PC-3 (cell line): ENCODE results near the gene CLEC16A. TPM values are rescaled to one million over a fixed set of nuclear protein-coding genes. Genes with fewer than 3 reads are reported as not detected.

Experiments used
- ATAC-seq: fragments of 200-7000 bp; cut with Tn5 transposase; 2 replicates; pipeline ENCODE4 v1.9.1; 2020; ENCODE audit warnings: mild to moderate bottlenecking, moderate library complexity
- BruUV-seq: library from RNA; stranded (reverse); fragments of 400-500 nt; replicated peaks from 2 replicates; lab custom pipeline; 2021; lab: Mats Ljungman, UMichigan
- CTCF ChIA-PET: fragments of 300-600 bp; sonication (Branson Sonifier 250); formaldehyde crosslinking; loops from one replicate; lab custom pipeline; 2022; ENCODE audit warnings: antibody characterized with exemption; lab: Charles Lee
- POLR2A ChIA-PET: fragments of 300-600 bp; sonication (Branson Sonifier 250); formaldehyde crosslinking; loops from one replicate; lab custom pipeline; 2022; ENCODE audit warnings: antibody characterized with exemption; ENCODE audit not compliant: unreplicated experiment; lab: Charles Lee
- DNase-seq: peaks from one replicate; pipeline ENCODE4 v3.0.0-alpha.2; 2015
- H2AFZ ChIP-seq: fragments of 300-600 bp; sonication (generic); 2 replicates; pipeline ENCODE4 v1.6.0; 2016; ENCODE audit warnings: antibody characterized with exemption, low read length
- H3F3A ChIP-seq: fragments of 300-600 bp; sonication (generic); one replicate; pipeline ENCODE4 v1.6.0; 2017; ENCODE audit warnings: antibody characterized with exemption, low read length, control low read depth, mild to moderate bottlenecking; ENCODE audit not compliant: unreplicated experiment
- H3K27ac ChIP-seq: fragments of 300-600 bp; sonication (generic); 2 replicates; pipeline ENCODE4 v1.5.1; 2016; ENCODE audit warnings: mild to moderate bottlenecking, low read length
- H3K27me3 ChIP-seq: fragments of 300-600 bp; sonication (generic); 2 replicates; pipeline ENCODE4 v1.6.1; 2016; ENCODE audit warnings: low read length, mixed read lengths
- H3K36me3 ChIP-seq: fragments of 300-600 bp; sonication (generic); 2 replicates; pipeline ENCODE4 v1.6.1; 2016; ENCODE audit warnings: low read depth, mixed run types, low read length, mixed read lengths
- H3K4me1 ChIP-seq: fragments of 300-600 bp; sonication (generic); 2 replicates; pipeline ENCODE4 v1.5.1; 2016; ENCODE audit warnings: low read length; ENCODE audit not compliant: insufficient read depth
- H3K4me2 ChIP-seq: fragments of 300-600 bp; sonication (generic); 2 replicates; pipeline ENCODE4 v1.6.0; 2016; ENCODE audit warnings: low read length
- H3K4me3 ChIP-seq: fragments of 300-600 bp; sonication (generic); 2 replicates; pipeline ENCODE4 v1.5.1; 2016; ENCODE audit warnings: mild to moderate bottlenecking, low read length, mixed read lengths
- H3K79me2 ChIP-seq: fragments of 300-600 bp; sonication (generic); 2 replicates; pipeline ENCODE4 v1.6.1; 2017; ENCODE audit warnings: low read length, mixed read lengths
- H3K9ac ChIP-seq: fragments of 300-600 bp; sonication (generic); 2 replicates; pipeline ENCODE4 v1.6.0; 2016; ENCODE audit warnings: mild to moderate bottlenecking, low read length
- H3K9me2 ChIP-seq: fragments of 300-600 bp; sonication (generic); replicated peaks from 2 replicates; pipeline ENCODE4 v1.6.1; 2016; ENCODE audit warnings: mixed run types, low read length, mixed read lengths
- H3K9me3 ChIP-seq: fragments of 300-600 bp; sonication (generic); 2 replicates; pipeline ENCODE4 v1.6.1; 2016; ENCODE audit warnings: low read length, mixed read lengths
- H4K20me1 ChIP-seq: fragments of 300-600 bp; sonication (generic); 2 replicates; pipeline ENCODE4 v1.6.1; 2016; ENCODE audit warnings: low read length, mixed read lengths
- CTCF ChIP-seq: fragments of 300-600 bp; sonication (generic); conservative IDR thresholded peaks from 2 replicates; pipeline ENCODE4 v1.5.1; 2017; ENCODE audit warnings: antibody characterized with exemption, low read depth, mild to moderate bottlenecking, low read length
- EZH2 ChIP-seq: fragments of 300-600 bp; sonication (generic); IDR thresholded peaks from one replicate; pipeline ENCODE4 v1.6.1; 2017; ENCODE audit warnings: antibody characterized with exemption, mild to moderate bottlenecking, low read length; ENCODE audit not compliant: unreplicated experiment
- EZH2phosphoT487 ChIP-seq: fragments of 300-600 bp; sonication (generic); IDR thresholded peaks from 2 replicates; pipeline ENCODE4 v1.6.1; 2018; ENCODE audit warnings: mild to moderate bottlenecking, antibody characterized with exemption, low read length, borderline replicate concordance
- intact Hi-C: fragments of 100-400 bp; cut with micrococcal nuclease; formaldehyde crosslinking; loops from 2 replicates; pipeline ENCODE4 v1.9.0; 2023
- total RNA-seq: library from RNA; depleted of rRNA; stranded (reverse); fragments of >200 nt; gene quantifications from 2 replicates; pipeline ENCODE4 v1.2.3, GENCODE V29; 2014

The CLEC16A gene
- total RNA-seq, 1 experiment from 2014 or later, result 9.5 TPM

- Histone ChIP-seq H3K27me3 (no peaks in the 10 kb centered on the region), H2AFZ (no peak overlapping the region), H3K36me3 (no peaks in the 10 kb centered on the region), H3K4me3 (no peak overlapping the region), H4K20me1 (no peaks in the 10 kb centered on the region), H3K9me2 (no peaks in the 10 kb centered on the region), H3F3A (no peaks in the 10 kb centered on the region), H3K4me1 (no peaks in the 10 kb centered on the region), H3K9ac (no peak overlapping the region), H3K79me2 (no peaks in the 10 kb centered on the region), H3K4me2 (no peak overlapping the region), H3K27ac (no peak overlapping the region), H3K9me3 (no peaks in the 10 kb centered on the region)
- ATAC-seq (no peak), DNase-seq (no peak)
- TF ChIP-seq EZH2 (no peak), CTCF (no peak), EZH2phosphoT487 (no peak)
- POLR2A ChIA-PET, result no interaction called here
- BruUV-seq, result no TSS peak
- intact Hi-C loops, result no loop called here
- CTCF ChIA-PET, result no interaction called here
Observed at GRCh38 chr16:11066261-11066870, 122.0 kb downstream of the CLEC16A start.

DNA sequence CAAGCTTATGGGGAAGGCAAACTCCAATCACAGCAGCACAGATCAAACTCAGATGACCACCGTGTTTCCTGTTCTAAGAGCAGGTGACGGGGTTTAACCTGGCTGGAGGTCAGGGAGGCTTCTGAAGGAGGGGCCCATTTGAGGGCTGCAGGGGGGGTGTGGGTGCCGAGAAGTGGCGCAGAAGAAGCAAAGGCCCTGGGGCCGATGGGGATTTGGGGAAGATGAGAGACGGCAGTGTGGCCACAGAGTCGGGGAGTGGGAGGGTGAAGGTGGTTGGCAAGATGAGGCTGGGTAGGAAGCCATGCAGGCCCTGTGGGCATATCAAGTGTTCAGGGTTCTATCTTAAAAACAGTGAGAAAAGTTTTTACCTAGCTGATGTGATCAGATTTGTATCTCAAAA is 122.9 kb downstream of the CLEC16A start:
- intact Hi-C loops, result no loop called here
- ATAC-seq (no peak), DNase-seq (no peak)
- H3K9me2 ChIP-seq, result no peaks in the 10 kb centered on the region
- no peaks in the 10 kb centered on the region for H3F3A ChIP-seq
- H3K79me2 ChIP-seq, result no peaks in the 10 kb centered on the region
- TF ChIP-seq CTCF (no peak), EZH2phosphoT487 (no peak), EZH2 (no peak)
- no TSS peak for BruUV-seq
- no peak overlapping the region for H3K9ac ChIP-seq
- no peak overlapping the region for H3K4me2 ChIP-seq
- no peak overlapping the region for H2AFZ ChIP-seq
- no peaks in the 10 kb centered on the region for H3K9me3 ChIP-seq
- no peaks in the 10 kb centered on the region for H3K4me1 ChIP-seq
- H3K4me3 ChIP-seq, result no peak overlapping the region
- H3K36me3 ChIP-seq, result no peaks in the 10 kb centered on the region
- POLR2A ChIA-PET, result no interaction called here
- H3K27ac ChIP-seq, result no peak overlapping the region
- H3K27me3 ChIP-seq, result no peaks in the 10 kb centered on the region
- CTCF ChIA-PET, result no interaction called here
- H4K20me1 ChIP-seq, result no peaks in the 10 kb centered on the region

- Histone ChIP-seq H4K20me1 (no peaks in the 10 kb centered on the region), H3K4me3 (no peak overlapping the region), H3K27ac (no peak overlapping the region), H2AFZ (no peak overlapping the region), H3K9me3 (no peaks in the 10 kb centered on the region), H3K4me1 (no peaks in the 10 kb centered on the region), H3K4me2 (no peak overlapping the region), H3K27me3 (no peaks in the 10 kb centered on the region), H3K9me2 (no peaks in the 10 kb centered on the region), H3F3A (no peaks in the 10 kb centered on the region), H3K36me3 (no peaks in the 10 kb centered on the region), H3K79me2 (no peaks in the 10 kb centered on the region), H3K9ac (no peak overlapping the region)
- DNase-seq, result no peak
- no peak for ATAC-seq
- CTCF ChIA-PET, result no interaction called here
- intact Hi-C loops, result no loop called here
- no peak for TF ChIP-seq EZH2phosphoT487
- TF ChIP-seq CTCF, result no peak
- no peak for TF ChIP-seq EZH2
- BruUV-seq, result no TSS peak
- POLR2A ChIA-PET, result no interaction called here
Observed at GRCh38 chr16:11067697-11068141, 123.4 kb downstream of the CLEC16A start.
